CD14-positive monocyte (primary cell): ENCODE data around the gene ZNF865. TPM values are rescaled to one million over a fixed set of nuclear protein-coding genes. Genes with fewer than 3 reads are reported as not detected.

Experiments
- DNase-seq, 3 donors: peaks; one replicate each; pipeline ENCODE4 v3.0.0-alpha.2; 2011 to 2022
- H2AFZ ChIP-seq: 2 replicates; pipeline ENCODE4 v1.6.0; 2012; ENCODE audit warnings: mild to moderate bottlenecking, low read depth, low read length, inconsistent platforms; ENCODE audit not compliant: insufficient read depth, poor library complexity, severe bottlenecking
- H3K27ac ChIP-seq, 2 donors: 1 replicate in 1 of 2; 2 replicates in 1 of 2; pipeline ENCODE4 v1.5.1; 2012 to 2013; ENCODE audit warnings: low read length in 2 of 2, control low read depth in 1 of 2, inconsistent platforms in 1 of 2, low read depth in 1 of 2, mild to moderate bottlenecking in 1 of 2
- H3K27me3 ChIP-seq, 2 donors: one replicate each; pipeline versions ENCODE4 v1.6.0 to v1.6.1; 2011 to 2013; ENCODE audit warnings: low read length in 2 of 2; ENCODE audit not compliant: control insufficient read depth in 2 of 2, insufficient read depth in 2 of 2
- H3K36me3 ChIP-seq, 2 donors: replicated peaks in 1 of 2; 1 replicate in 1 of 2; 2 replicates in 1 of 2; pipeline versions ENCODE4 v1.5.1 to v1.6.1; 2012 to 2013; ENCODE audit warnings: low read length in 2 of 2, control low read depth in 1 of 2, inconsistent platforms in 1 of 2, mild to moderate bottlenecking in 1 of 2; ENCODE audit not compliant: insufficient read depth in 2 of 2, control insufficient read depth in 1 of 2
- H3K4me1 ChIP-seq, 2 donors: 1 replicate in 1 of 2; 2 replicates in 1 of 2; pipeline versions ENCODE4 v1.5.1 to v1.6.1; 2012 to 2013; ENCODE audit warnings: low read length in 2 of 2, control low read depth in 1 of 2, inconsistent platforms in 1 of 2, mild to moderate bottlenecking in 1 of 2, moderate library complexity in 1 of 2; ENCODE audit not compliant: insufficient read depth in 2 of 2, control insufficient read depth in 1 of 2
- H3K4me2 ChIP-seq: replicated peaks from 2 replicates; pipeline ENCODE3; 2012; ENCODE audit warnings: low read length, moderate library complexity, mild to moderate bottlenecking; ENCODE audit not compliant: poor library complexity, severe bottlenecking; ENCODE audit errors: extremely low read depth
- H3K4me3 ChIP-seq, 3 experiments: fragments of 200-600 bp in 1 of 3; sonication (generic) in 1 of 3; replicated peaks in 1 of 3; 1 replicate in 2 of 3; 2 replicates in 1 of 3; pipeline ENCODE4 v1.5.1; 2011 to 2013; ENCODE audit warnings: low read length in 3 of 3, mild to moderate bottlenecking in 3 of 3, control low read depth in 2 of 3, low read depth in 2 of 3, inconsistent platforms in 1 of 3, moderate library complexity in 1 of 3
- H3K79me2 ChIP-seq: 2 replicates; pipeline ENCODE4 v1.6.0; 2012; ENCODE audit warnings: mild to moderate bottlenecking, control low read depth, inconsistent platforms, low read length, moderate library complexity; ENCODE audit not compliant: insufficient read depth
- H3K9ac ChIP-seq: 2 replicates; pipeline ENCODE4 v1.6.0; 2017; ENCODE audit warnings: low read length, mild to moderate bottlenecking; ENCODE audit not compliant: insufficient read depth, poor library complexity, severe bottlenecking
- H3K9me3 ChIP-seq, 2 donors: replicated peaks in 1 of 2; 1 replicate in 1 of 2; 2 replicates in 1 of 2; pipeline versions ENCODE4 v1.5.1 to v1.6.1; 2012 to 2013; ENCODE audit warnings: low read length in 2 of 2, control low read depth in 1 of 2; ENCODE audit not compliant: control insufficient read depth in 1 of 2, insufficient read depth in 1 of 2
- H4K20me1 ChIP-seq: 2 replicates; pipeline ENCODE4 v1.6.0; 2012; ENCODE audit warnings: mild to moderate bottlenecking, low read length, control low read depth, moderate library complexity; ENCODE audit not compliant: insufficient read depth
- H3K27ac Mint-ChIP-seq, 7 donors: one replicate each; pipeline ENCODE4 v1.8.0; 2020; ENCODE audit warnings: mild to moderate bottlenecking in 7 of 7, mixed read lengths in 7 of 7, moderate library complexity in 6 of 7, inconsistent platforms in 2 of 7
- H3K27me3 Mint-ChIP-seq, 3 donors: one replicate each; pipeline ENCODE4 v1.8.0; 2021 to 2022; ENCODE audit warnings: low read depth in 3 of 3, mild to moderate bottlenecking in 3 of 3, mixed read lengths in 3 of 3, moderate library complexity in 3 of 3, inconsistent platforms in 1 of 3
- H3K36me3 Mint-ChIP-seq, 2 donors: one replicate each; pipeline ENCODE4 v1.8.0; 2020; ENCODE audit warnings: mixed read lengths in 2 of 2, inconsistent platforms in 1 of 2, mild to moderate bottlenecking in 1 of 2
- H3K4me1 Mint-ChIP-seq: one replicate; pipeline ENCODE4 v1.8.0; 2020; ENCODE audit warnings: mild to moderate bottlenecking, mixed read lengths
- H3K4me3 Mint-ChIP-seq, 2 donors: one replicate each; pipeline ENCODE4 v1.8.0; 2020; ENCODE audit warnings: mild to moderate bottlenecking in 2 of 2, mixed read lengths in 2 of 2, moderate library complexity in 1 of 2
- H3K9me3 Mint-ChIP-seq, 7 donors: one replicate each; pipeline ENCODE4 v1.8.0; 2020 to 2022; ENCODE audit warnings: mixed read lengths in 7 of 7, mild to moderate bottlenecking in 6 of 7, moderate library complexity in 6 of 7, inconsistent platforms in 2 of 7
- CTCF ChIP-seq: fragments of 200-600 bp; IDR thresholded peaks from one replicate; pipeline ENCODE4 v1.8.0; 2022; ENCODE audit warnings: antibody characterized with exemption, mild to moderate bottlenecking
- WGBS: methylation state at CpG from one replicate; pipeline ENCODE4 v1.1.5; 2013; ENCODE audit warnings: missing lambda C conversion rate; ENCODE audit not compliant: insufficient coverage; 5-methylcytosine and 5-hydroxymethylcytosine counted together
- intact Hi-C, 2 donors: fragments of 100-400 bp; cut with micrococcal nuclease; formaldehyde crosslinking; loops; one replicate each; pipeline versions ENCODE4 v1.15.0 to v1.15.1; 2023
- polyA plus RNA-seq, 3 donors: library from polyadenylated mRNA; depleted of rRNA in 1 of 3; unstranded in 2 of 3; stranded (reverse) in 1 of 3; fragments of 300-500 nt in 2 of 3; fragments of >200 nt in 1 of 3; fragmentation: Illumina TruSeq in 2 of 3; gene quantifications; 1 replicate in 2 of 3; 2 replicates in 1 of 3; pipeline ENCODE4 v1.2.3, GENCODE V29; 2012 to 2021

The ZNF865 gene
- polyA plus RNA-seq, 3 donors: 0.03 to 6.0 (median 0.07) TPM

DNA sequence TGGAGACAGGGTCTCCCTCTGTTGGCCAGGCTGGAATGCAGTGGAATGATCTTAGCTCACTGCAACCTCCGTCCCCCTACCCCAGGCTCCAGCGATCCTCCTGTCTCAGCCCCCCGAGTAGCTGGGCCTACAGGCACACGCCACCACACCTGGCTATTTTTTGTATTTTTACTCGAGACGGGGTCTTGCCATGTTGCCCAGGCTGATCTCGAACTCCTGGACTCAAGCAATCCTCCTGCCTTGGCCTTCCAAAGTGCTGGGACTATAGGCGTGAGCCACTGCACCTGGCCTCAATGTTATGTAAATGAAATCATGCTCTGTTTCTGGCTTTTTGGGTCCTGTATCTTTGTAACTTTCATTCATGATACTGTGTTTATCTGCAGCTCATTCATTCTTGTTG is 16.7 kb upstream of the ZNF865 start:
- Mint-ChIP-seq H3K27me3 (peaks cover 25 to 37% (median 34%) of the 10 kb centered on the region in 3 donors), H3K36me3 (peaks cover 6 to 7% of the 10 kb centered on the region in 2 donors), H3K9me3 (peaks cover 0 to 9% (median 3%) of the 10 kb centered on the region in 7 donors), H3K27ac (no peak overlapping the region), H3K4me3 (no peak overlapping the region), H3K4me1 (peaks cover 20% of the 10 kb centered on the region)
- H3K4me3 ChIP-seq: no peak overlapping the region
- H3K4me2 ChIP-seq: no peak overlapping the region
- 96% methylated on average over 7 of the region's 8 CpGs for WGBS
- H3K4me1 ChIP-seq: peaks cover 10 to 21% of the 10 kb centered on the region in 2 donors
- DNase-seq: no peak
- peaks cover 9 to 29% of the 10 kb centered on the region in 2 donors for H3K27me3 ChIP-seq
- no peak for TF ChIP-seq CTCF
- H4K20me1 ChIP-seq: no peaks in the 10 kb centered on the region
- intact Hi-C loops: loop anchor here in 1 of 2 donors (5.0 kb wide), 1 partner anchor 34 kb away; the partner anchor contains the start of gene ZNF784
- H3K9ac ChIP-seq: no peak overlapping the region
- no peaks in the 10 kb centered on the region for H3K9me3 ChIP-seq
- no peaks in the 10 kb centered on the region for H3K79me2 ChIP-seq
- no peak overlapping the region for H2AFZ ChIP-seq
- peaks cover 4 to 5% of the 10 kb centered on the region in 2 donors for H3K36me3 ChIP-seq
- H3K27ac ChIP-seq: no peak overlapping the region

DNA sequence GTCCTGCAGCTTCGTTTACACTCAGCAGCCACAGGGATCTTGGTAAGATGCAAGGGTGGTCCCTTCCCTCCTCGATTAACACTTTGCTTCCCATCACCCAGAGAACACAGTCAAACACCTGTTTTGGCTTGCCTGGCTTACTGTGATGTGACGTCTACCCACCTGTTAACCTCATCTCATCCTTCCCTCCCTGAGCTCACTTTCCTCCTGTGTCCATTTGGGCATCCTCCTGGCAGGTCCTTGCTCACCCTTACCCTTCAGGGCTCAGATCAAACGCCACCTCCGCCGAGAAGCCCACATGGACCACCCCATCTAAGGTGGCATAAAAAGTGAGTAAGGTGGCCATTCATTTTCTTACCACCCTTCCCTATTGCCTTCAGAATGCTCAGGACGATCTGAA is 15.3 kb upstream of the ZNF865 start:
- Histone ChIP-seq H3K79me2 (no peaks in the 10 kb centered on the region), H3K4me1 (peaks cover 10 to 21% of the 10 kb centered on the region in 2 donors), H3K9me3 (no peaks in the 10 kb centered on the region), H3K27me3 (peaks cover 9 to 21% of the 10 kb centered on the region in 2 donors), H4K20me1 (no peaks in the 10 kb centered on the region), H3K4me2 (no peak overlapping the region), H3K36me3 (peaks cover 9 to 15% of the 10 kb centered on the region in 2 donors), H3K27ac (no peak overlapping the region), H2AFZ (no peak overlapping the region), H3K4me3 (no peak overlapping the region), H3K9ac (no peak overlapping the region)
- peaks cover 20% of the 10 kb centered on the region for H3K4me1 Mint-ChIP-seq
- peaks cover 18 to 26% (median 24%) of the 10 kb centered on the region in 3 donors for H3K27me3 Mint-ChIP-seq
- DNase-seq: no peak
- peaks cover 0 to 10% (median 5%) of the 10 kb centered on the region in 7 donors for H3K9me3 Mint-ChIP-seq
- intact Hi-C loops: no loop called here
- H3K4me3 Mint-ChIP-seq: no peak overlapping the region
- no peak for TF ChIP-seq CTCF
- peak overlapping the region in 1 of 7 donors; percentile 15 for H3K27ac Mint-ChIP-seq
- WGBS: 77% methylated on average over 4 of the region's 7 CpGs
- peaks cover 13 to 19% of the 10 kb centered on the region in 2 donors for H3K36me3 Mint-ChIP-seq
